SK-N-SH treated with all-trans-retinoic acid at 6 μM for 48 hours (cell line): ENCODE results near the gene IER3.

Experiments used
- ATAC-seq: fragments of 200-7000 bp; cut with Tn5 transposase; 3 replicates; pipeline ENCODE4 v1.9.1; 2020; ENCODE audit warnings: mild to moderate bottlenecking, moderate library complexity
- ARNTL ChIP-seq: fragments of 450-650 bp; formaldehyde crosslinking; IDR thresholded peaks from 2 replicates; pipeline ENCODE4 v1.5.0; 2020; ENCODE audit warnings: low read depth, mild to moderate bottlenecking, moderate library complexity, borderline replicate concordance
- BACH2 ChIP-seq: fragments of 250-450 bp; sonication (Bioruptor Pico); IDR thresholded peaks from 2 replicates; pipeline ENCODE4 v1.9.0; 2021; ENCODE audit warnings: mild to moderate bottlenecking, borderline replicate concordance
- CREB5 ChIP-seq: fragments of 250-450 bp; sonication (Bioruptor Pico); IDR thresholded peaks from 2 replicates; pipeline ENCODE4 v1.5.1; 2020; ENCODE audit warnings: low read depth, mild to moderate bottlenecking, moderate library complexity
- CSDC2 ChIP-seq: fragments of 250-450 bp; sonication (Bioruptor Pico); IDR thresholded peaks from 2 replicates; pipeline ENCODE4 v1.5.0; 2020; ENCODE audit warnings: mild to moderate bottlenecking, moderate library complexity
- CSRNP3 ChIP-seq: fragments of 250-450 bp; sonication (Bioruptor Pico); IDR thresholded peaks from 2 replicates; pipeline ENCODE4 v1.5.1; 2021; ENCODE audit warnings: mild to moderate bottlenecking, moderate library complexity
- ESRRG ChIP-seq: fragments of 250-450 bp; sonication (Bioruptor Pico); IDR thresholded peaks from 2 replicates; pipeline ENCODE4 v1.6.1; 2021; ENCODE audit warnings: mild to moderate bottlenecking
- GLIS3 ChIP-seq: fragments of 250-450 bp; sonication (Bioruptor Pico); IDR thresholded peaks from 2 replicates; pipeline ENCODE4 v1.5.0; 2020; ENCODE audit warnings: mild to moderate bottlenecking, moderate library complexity
- ISL1 ChIP-seq: fragments of 250-450 bp; sonication (Bioruptor Pico); IDR thresholded peaks from 2 replicates; pipeline ENCODE4 v2.1.2; 2022; ENCODE audit warnings: mild to moderate bottlenecking, moderate library complexity
- OSR1 ChIP-seq: fragments of 250-450 bp; sonication (Bioruptor Pico); IDR thresholded peaks from 2 replicates; pipeline ENCODE4 v1.8.0; 2022; ENCODE audit warnings: moderate library complexity, mild to moderate bottlenecking, inconsistent platforms
- PATZ1 ChIP-seq: fragments of 250-450 bp; sonication (Bioruptor Pico); IDR thresholded peaks from 2 replicates; pipeline ENCODE4 v1.8.0; 2020; ENCODE audit warnings: mild to moderate bottlenecking, moderate library complexity, borderline replicate concordance
- POU6F1 ChIP-seq: fragments of 250-450 bp; sonication (Bioruptor Pico); IDR thresholded peaks from 2 replicates; pipeline ENCODE4 v1.8.0; 2021; ENCODE audit warnings: low read depth, mild to moderate bottlenecking, moderate library complexity, borderline replicate concordance
- PPARA ChIP-seq: fragments of 250-450 bp; sonication (Bioruptor Pico); IDR thresholded peaks from 2 replicates; pipeline ENCODE4 v1.5.0; 2020; ENCODE audit warnings: mild to moderate bottlenecking, borderline replicate concordance
- RARB ChIP-seq: fragments of 250-450 bp; sonication (Bioruptor Pico); IDR thresholded peaks from 2 replicates; pipeline ENCODE4 v1.8.0; 2021; ENCODE audit warnings: mild to moderate bottlenecking, moderate library complexity
- SNAI2 ChIP-seq: fragments of 250-450 bp; sonication (Bioruptor Pico); IDR thresholded peaks from 2 replicates; pipeline ENCODE4 v1.5.0; 2020; ENCODE audit warnings: mild to moderate bottlenecking, moderate library complexity
- TCF4 ChIP-seq: fragments of 250-450 bp; sonication (Bioruptor Pico); IDR thresholded peaks from 2 replicates; pipeline ENCODE4 v1.8.0; 2021; ENCODE audit warnings: mild to moderate bottlenecking, moderate library complexity, borderline replicate concordance
- TOX ChIP-seq: fragments of 250-450 bp; sonication (Bioruptor Pico); IDR thresholded peaks from 2 replicates; pipeline ENCODE4 v1.8.0; 2021; ENCODE audit warnings: mild to moderate bottlenecking, moderate library complexity, borderline replicate concordance
- TSHZ2 ChIP-seq: fragments of 250-450 bp; sonication (Bioruptor Pico); IDR thresholded peaks from 2 replicates; pipeline ENCODE4 v1.5.0; 2020; ENCODE audit warnings: mild to moderate bottlenecking, moderate library complexity
- ZC3H10 ChIP-seq: fragments of 250-450 bp; sonication (Bioruptor Pico); IDR thresholded peaks from 2 replicates; pipeline ENCODE4 v1.5.1; 2021; ENCODE audit warnings: mild to moderate bottlenecking, moderate library complexity
- ZFP3 ChIP-seq: fragments of 250-450 bp; sonication (Bioruptor Pico); IDR thresholded peaks from 2 replicates; pipeline ENCODE4 v1.5.0; 2020; ENCODE audit warnings: mild to moderate bottlenecking, moderate library complexity
- ZFP30 ChIP-seq: fragments of 450-650 bp; formaldehyde crosslinking; IDR thresholded peaks from 2 replicates; pipeline ENCODE4 v1.5.0; 2022; ENCODE audit warnings: mild to moderate bottlenecking, moderate library complexity
- ZNF70 ChIP-seq: fragments of 450-650 bp; formaldehyde crosslinking; IDR thresholded peaks from 2 replicates; pipeline ENCODE4 v1.5.0; 2020; ENCODE audit warnings: mild to moderate bottlenecking, moderate library complexity
- ZNF8 ChIP-seq: fragments of 450-650 bp; formaldehyde crosslinking; IDR thresholded peaks from 2 replicates; pipeline ENCODE4 v1.5.0; 2020; ENCODE audit warnings: mild to moderate bottlenecking, moderate library complexity

The IER3 gene

GRCh38 chr6:30714263-30714662 is 30.1 kb downstream of the IER3 start (continued):
- TF ChIP-seq CSRNP3 (CRISPR knock-in tag) (no peak), CREB5 (CRISPR knock-in tag) (no peak), ZFP3 (no peak), ZFP30 (no peak), ZNF8 (CRISPR knock-in tag) (no peak)

- TF ChIP-seq ESRRG, result no peak
- TF ChIP-seq RARB (CRISPR knock-in tag), result no peak
- no peak for TF ChIP-seq TOX
- TF ChIP-seq POU6F1 (CRISPR knock-in tag), result no peak
- TF ChIP-seq ZNF8 (CRISPR knock-in tag), result no peak
- TF ChIP-seq PATZ1 (CRISPR knock-in tag), result no peak
- no peak for TF ChIP-seq PPARA (CRISPR knock-in tag)
- TF ChIP-seq OSR1 (CRISPR knock-in tag), result no peak
- TF ChIP-seq SNAI2, result no peak
- no peak for TF ChIP-seq ARNTL (CRISPR knock-in tag)
- TF ChIP-seq BACH2 (CRISPR knock-in tag), result no peak
- TF ChIP-seq ZNF70 (CRISPR knock-in tag), result no peak
- TF ChIP-seq CREB5 (CRISPR knock-in tag), result no peak
- no peak for TF ChIP-seq ZFP3
- TF ChIP-seq CSRNP3 (CRISPR knock-in tag), result no peak
- no peak for TF ChIP-seq TCF4
- ATAC-seq, result no peak
Measured at GRCh38 chr6:30712441-30712945, 31.9 kb downstream of the IER3 start.

GRCh38 chr6:30711758-30712380 is 32.5 kb downstream of the IER3 start:
- ATAC-seq, result no peak
- TF ChIP-seq CSDC2 (no peak), SNAI2 (no peak), ARNTL (CRISPR knock-in tag) (no peak), TOX (no peak), RARB (CRISPR knock-in tag) (no peak), GLIS3 (no peak), ZC3H10 (CRISPR knock-in tag) (no peak), TSHZ2 (CRISPR knock-in tag) (no peak), PATZ1 (CRISPR knock-in tag) (no peak), ZNF8 (CRISPR knock-in tag) (no peak), ISL1 (CRISPR knock-in tag) (no peak), OSR1 (CRISPR knock-in tag) (no peak), ZFP3 (no peak), ESRRG (no peak), ZFP30 (no peak), BACH2 (CRISPR knock-in tag) (no peak)
